ENCODE measurements around the gene BGLAP. TPM values are rescaled to one million over a fixed set of nuclear protein-coding genes. Genes with fewer than 3 reads are reported as not detected.

The BGLAP gene
- total RNA-seq, 1 experiment from 2014 or later = 2.4 TPM

- no peaks in the 10 kb centered on the region for H3K27me3 Mint-ChIP-seq (ENCODE audit: low read depth)
- H2AFZ ChIP-seq (ENCODE audit: low read length) = no peak overlapping the region
- H3K4me2 ChIP-seq (ENCODE audit: insufficient read depth, insufficient read length, low read length) = no peak overlapping the region
- H3K79me1 ChIP-seq (ENCODE audit: insufficient read depth, low read depth, low read length, poor library complexity, severe bottlenecking) = peaks cover 19% of the 10 kb centered on the region
- no peak overlapping the region for H4K8ac ChIP-seq (replicated peaks; ENCODE audit: insufficient read length, low read depth, low read length)
- TF ChIP-seq CTCF (conservative IDR thresholded peaks at IDR 0.05) = no peak
- H2AK5ac ChIP-seq (ENCODE audit: insufficient read length, low read length) = no peak overlapping the region
- no peak overlapping the region for H4K5ac ChIP-seq (ENCODE audit: insufficient read length, low read depth, low read length)
- H3K18ac ChIP-seq (ENCODE audit: insufficient read length, low read depth, low read length) = no peak overlapping the region
- H2BK12ac ChIP-seq (ENCODE audit: insufficient read length, low read depth, low read length) = no peak overlapping the region
- no peak overlapping the region for H2BK120ac ChIP-seq (ENCODE audit: low read depth, low read length, poor library complexity, severe bottlenecking)
- no peaks in the 10 kb centered on the region for H3K9me3 Mint-ChIP-seq
- no peaks in the 10 kb centered on the region for H3K9me3 ChIP-seq (ENCODE audit: control insufficient read depth, low read depth, low read length)
- no peak overlapping the region for H3K23ac ChIP-seq (ENCODE audit: insufficient read length, low read depth, low read length)
- H2BK20ac ChIP-seq (ENCODE audit: low read depth, low read length, poor library complexity, severe bottlenecking) = no peak overlapping the region
- H3K27ac Mint-ChIP-seq = peak overlapping the region in 1 of 3 experiments; percentile 84; a peak in 2 of 7 replicates
- no peak overlapping the region for H2BK5ac ChIP-seq (ENCODE audit: insufficient read length, low read length)
- peaks cover 7 to 43% (median 19%) of the 10 kb centered on the region in 3 experiments; a peak in 6 of 7 replicates for H3K36me3 Mint-ChIP-seq (ENCODE audit: insufficient read depth in 1 of 3, low read depth in 3 of 3)
- H3K9ac ChIP-seq (ENCODE audit: extremely low read depth, insufficient read length, low read length) = no peak overlapping the region
- no peak overlapping the region for H3K56ac ChIP-seq (ENCODE audit: insufficient read length, low read depth, low read length)
- WGBS (ENCODE audit: extremely low coverage, insufficient read length, low lambda C conversion rate) = no CpG with 5 or more reads among the region's 5 CpGs
- H3K14ac ChIP-seq (ENCODE audit: insufficient read depth, low read length) = no peak overlapping the region
- no peak overlapping the region for H2BK15ac ChIP-seq (ENCODE audit: low read depth, low read length)
- H4K20me1 ChIP-seq (ENCODE audit: control insufficient read depth, insufficient read depth, insufficient read length) = no peaks in the 10 kb centered on the region
- no peak overlapping the region for H3K27ac ChIP-seq (ENCODE audit: insufficient read length, low read depth, low read length)
- H3K27me3 ChIP-seq (ENCODE audit: insufficient read depth, low read length) = no peaks in the 10 kb centered on the region
- no peak overlapping the region for H3T11ph ChIP-seq (ENCODE audit: low read length)
- 0 out of 2 replicates have a peak, but pooled peaks cover 7% of the 10 kb centered on the region for H3K4me1 ChIP-seq (ENCODE audit: insufficient read depth, low read length)
- H3K4me3 Mint-ChIP-seq = no peak overlapping the region
- H3K4ac ChIP-seq (ENCODE audit: low read depth, low read length) = no peak overlapping the region
- no peak for DNase-seq
- peaks cover 5% of the 10 kb centered on the region for H3K23me2 ChIP-seq (ENCODE audit: insufficient read length, low read depth, low read length, poor library complexity, severe bottlenecking)
- H3K4me1 Mint-ChIP-seq = peaks cover 19 to 31% of the 10 kb centered on the region in 2 experiments
- peaks cover 20% of the 10 kb centered on the region; the same call in 1 of the 2 replicates for H3K79me2 ChIP-seq (ENCODE audit: insufficient read depth, low read length)
- no peak overlapping the region for H4K91ac ChIP-seq (ENCODE audit: insufficient read length, low read depth, low read length)
These were observed 43.1 kb upstream of the BGLAP start for GRCh38 chr1:156198831-156199349.

Data from H9 (cell line).